Measurements from ENCODE around the gene PRELID2.

Gene PRELID2

GRCh38 chr5:145797336-145797735 lies 37.8 kb downstream of the PRELID2 start:
- DNase-seq (ENCODE audit: low read depth in 2 of 2): no peak

- DNase-seq (ENCODE audit: low read depth in 2 of 2): no peak
Measured at GRCh38 chr5:145796318-145796717, 38.8 kb downstream of the PRELID2 start.

GRCh38 chr5:145793574-145793973 lies 41.6 kb downstream of the PRELID2 start:
- no peak for DNase-seq (ENCODE audit: low read depth in 2 of 2)

- DNase-seq (ENCODE audit: low read depth in 2 of 2): no peak
Measured at GRCh38 chr5:145792840-145793239, 42.3 kb downstream of the PRELID2 start.

GRCh38 chr5:145791866-145792265 lies 43.3 kb downstream of the PRELID2 start:
- DNase-seq (ENCODE audit: low read depth in 2 of 2): no peak

- no peak for DNase-seq (ENCODE audit: low read depth in 2 of 2)
Measured at GRCh38 chr5:145787996-145788395, 47.1 kb downstream of the PRELID2 start.

- DNase-seq (ENCODE audit: low read depth in 2 of 2): no peak
Measured at GRCh38 chr5:145787507-145787906, 47.6 kb downstream of the PRELID2 start.

GRCh38 chr5:145787001-145787400 lies 48.1 kb downstream of the PRELID2 start:
- no peak for DNase-seq (ENCODE audit: low read depth in 2 of 2)

- no peak for DNase-seq (ENCODE audit: low read depth in 2 of 2)
Measured at GRCh38 chr5:145780982-145781381, 54.2 kb downstream of the PRELID2 start.

- no peak for DNase-seq (ENCODE audit: low read depth in 2 of 2)
Measured at GRCh38 chr5:145778144-145778900, 56.8 kb downstream of the PRELID2 start.

GRCh38 chr5:145777445-145778063 lies 57.6 kb downstream of the PRELID2 start:
- no peak for DNase-seq (ENCODE audit: low read depth in 2 of 2)

- no peak for DNase-seq (ENCODE audit: low read depth in 2 of 2)
Measured at GRCh38 chr5:145776886-145777285, 58.3 kb downstream of the PRELID2 start.

- DNase-seq (ENCODE audit: low read depth in 2 of 2): no peak
Measured at GRCh38 chr5:145775893-145776444, 59.2 kb downstream of the PRELID2 start.

GRCh38 chr5:145775411-145775810 lies 59.7 kb downstream of the PRELID2 start:
- no peak for DNase-seq (ENCODE audit: low read depth in 2 of 2)

- no peak for DNase-seq (ENCODE audit: low read depth in 2 of 2)
Measured at GRCh38 chr5:145774442-145774841, 60.7 kb downstream of the PRELID2 start.

- DNase-seq (ENCODE audit: low read depth in 2 of 2): no peak
Measured at GRCh38 chr5:145772466-145772865, 62.7 kb downstream of the PRELID2 start.

- no peak for DNase-seq (ENCODE audit: low read depth in 2 of 2)
Measured at GRCh38 chr5:145768863-145769262, 66.3 kb downstream of the PRELID2 start.

- DNase-seq (ENCODE audit: low read depth in 2 of 2): no peak
Measured at GRCh38 chr5:145764325-145764724, 70.8 kb downstream of the PRELID2 start.

GRCh38 chr5:145762833-145763232 lies 72.3 kb downstream of the PRELID2 start:
- no peak for DNase-seq (ENCODE audit: low read depth in 2 of 2)

- DNase-seq (ENCODE audit: low read depth in 2 of 2): no peak
Measured at GRCh38 chr5:145761254-145761653, 73.9 kb downstream of the PRELID2 start.

- no peak for DNase-seq (ENCODE audit: low read depth in 2 of 2)
Measured at GRCh38 chr5:145760660-145761059, 74.5 kb downstream of the PRELID2 start.

- no peak for DNase-seq (ENCODE audit: low read depth in 2 of 2)
Measured at GRCh38 chr5:145752947-145753346, 82.2 kb downstream of the PRELID2 start.

- DNase-seq (ENCODE audit: low read depth in 2 of 2): no peak
Measured at GRCh38 chr5:145752534-145752933, 82.6 kb downstream of the PRELID2 start.
